ENCODE results near the gene TUBB1. TPM values are rescaled to one million over a fixed set of nuclear protein-coding genes. Genes with fewer than 3 reads are reported as not detected.

The TUBB1 gene
- total and polyA plus RNA-seq, 2 donors from 2014 or later: 0.17 TPM; not detected in 1

DNA sequence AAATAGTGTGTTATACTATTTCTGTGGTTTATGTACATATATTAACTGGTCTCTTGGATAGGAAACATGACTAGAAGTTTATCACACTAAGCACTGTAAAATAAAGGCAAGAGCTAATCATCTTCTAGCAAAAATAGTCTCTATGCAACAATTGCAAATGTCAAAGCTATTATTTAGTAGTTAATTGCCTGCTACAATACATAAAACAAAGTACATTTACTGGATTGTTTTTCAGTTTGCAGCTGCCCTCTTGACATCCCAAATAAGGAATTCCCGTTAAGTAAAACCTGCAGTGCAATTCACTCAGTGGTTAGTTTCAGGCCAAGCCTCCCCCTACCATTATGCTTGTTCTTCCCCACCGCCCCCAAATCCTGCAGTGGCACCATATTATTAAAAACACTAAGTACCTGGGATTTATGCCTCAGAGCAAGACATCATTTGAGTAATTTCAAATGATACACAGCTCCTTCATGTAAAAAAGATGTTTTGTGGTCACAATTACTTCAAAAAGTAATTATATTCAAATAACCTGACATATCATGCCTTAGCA is 14.5 kb downstream of the TUBB1 start:
- Histone ChIP-seq H3K27ac (ENCODE audit: low read depth in 2 of 2, low read length in 2 of 2) (no peak overlapping the region), H3K9ac (ENCODE audit: low read length in 3 of 3) (no peak overlapping the region), H3K27me3 (ENCODE audit: control insufficient read depth, insufficient read depth, low read length) (no peaks in the 10 kb centered on the region), H3K9me3 (ENCODE audit: control insufficient read depth in 2 of 3, insufficient read depth in 1 of 3, low read length in 3 of 3) (no peaks in the 10 kb centered on the region), H3K36me3 (ENCODE audit: control insufficient read depth in 2 of 3, insufficient read depth in 3 of 3, low read length in 3 of 3) (peaks cover 5 to 49% (median 25%) of the 10 kb centered on the region in 3 donors), H3K4me3 (ENCODE audit: low read length in 3 of 3) (no peak overlapping the region), H3K4me1 (ENCODE audit: control insufficient read depth in 2 of 3, insufficient read depth in 2 of 3, low read depth in 1 of 3, low read length in 3 of 3) (peaks cover 0 to 16% (median 10%) of the 10 kb centered on the region in 3 donors)
- FAIRE-seq (no peak), DNase-seq (no peak)
- intact Hi-C loops (cut with DNase I): no loop called here
- TF ChIP-seq, protein P1, sequence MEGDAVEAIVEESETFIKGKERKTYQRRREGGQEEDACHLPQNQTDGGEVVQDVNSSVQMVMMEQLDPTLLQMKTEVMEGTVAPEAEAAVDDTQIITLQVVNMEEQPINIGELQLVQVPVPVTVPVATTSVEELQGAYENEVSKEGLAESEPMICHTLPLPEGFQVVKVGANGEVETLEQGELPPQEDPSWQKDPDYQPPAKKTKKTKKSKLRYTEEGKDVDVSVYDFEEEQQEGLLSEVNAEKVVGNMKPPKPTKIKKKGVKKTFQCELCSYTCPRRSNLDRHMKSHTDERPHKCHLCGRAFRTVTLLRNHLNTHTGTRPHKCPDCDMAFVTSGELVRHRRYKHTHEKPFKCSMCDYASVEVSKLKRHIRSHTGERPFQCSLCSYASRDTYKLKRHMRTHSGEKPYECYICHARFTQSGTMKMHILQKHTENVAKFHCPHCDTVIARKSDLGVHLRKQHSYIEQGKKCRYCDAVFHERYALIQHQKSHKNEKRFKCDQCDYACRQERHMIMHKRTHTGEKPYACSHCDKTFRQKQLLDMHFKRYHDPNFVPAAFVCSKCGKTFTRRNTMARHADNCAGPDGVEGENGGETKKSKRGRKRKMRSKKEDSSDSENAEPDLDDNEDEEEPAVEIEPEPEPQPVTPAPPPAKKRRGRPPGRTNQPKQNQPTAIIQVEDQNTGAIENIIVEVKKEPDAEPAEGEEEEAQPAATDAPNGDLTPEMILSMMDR (IDR thresholded peaks at IDR 0.05; ENCODE audit: borderline replicate concordance, extremely low read depth, insufficient read depth): no peak

DNA sequence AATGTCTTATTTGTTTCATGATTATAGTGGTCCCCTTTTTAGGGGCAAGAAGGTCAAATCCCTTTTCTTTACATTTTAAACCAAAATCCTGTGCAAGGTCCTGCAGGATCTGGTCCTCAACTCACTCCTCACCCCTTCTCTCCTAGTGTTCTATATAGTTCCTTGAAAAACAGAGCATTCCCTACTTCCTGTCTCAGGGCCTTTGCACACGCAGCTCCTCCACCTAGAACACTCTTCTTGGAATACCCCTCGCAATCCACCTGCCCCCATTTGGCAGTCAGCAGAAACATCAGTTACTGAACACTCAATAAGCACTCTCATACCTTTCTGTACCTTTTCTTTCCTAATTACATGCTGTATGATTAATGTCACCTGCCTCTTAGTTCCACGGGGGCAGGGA is 16.2 kb downstream of the TUBB1 start:
- TF ChIP-seq, protein P1 (IDR thresholded peaks at IDR 0.05; ENCODE audit: borderline replicate concordance, extremely low read depth, insufficient read depth): no peak
- no peak for DNase-seq
- Histone ChIP-seq H3K27me3 (ENCODE audit: control insufficient read depth, insufficient read depth, low read length) (no peaks in the 10 kb centered on the region), H3K4me3 (ENCODE audit: low read length in 3 of 3) (no peak overlapping the region), H3K9me3 (ENCODE audit: control insufficient read depth in 2 of 3, insufficient read depth in 1 of 3, low read length in 3 of 3) (no peaks in the 10 kb centered on the region), H3K36me3 (ENCODE audit: control insufficient read depth in 2 of 3, insufficient read depth in 3 of 3, low read length in 3 of 3) (peaks cover 5 to 36% (median 20%) of the 10 kb centered on the region in 3 donors), H3K9ac (ENCODE audit: low read length in 3 of 3) (no peak overlapping the region), H3K27ac (ENCODE audit: low read depth in 2 of 2, low read length in 2 of 2) (no peak overlapping the region), H3K4me1 (ENCODE audit: control insufficient read depth in 2 of 3, insufficient read depth in 2 of 3, low read depth in 1 of 3, low read length in 3 of 3) (peaks cover 0 to 8% (median 6%) of the 10 kb centered on the region in 3 donors)
- intact Hi-C loops (cut with DNase I): no loop called here
- FAIRE-seq: no peak

DNA sequence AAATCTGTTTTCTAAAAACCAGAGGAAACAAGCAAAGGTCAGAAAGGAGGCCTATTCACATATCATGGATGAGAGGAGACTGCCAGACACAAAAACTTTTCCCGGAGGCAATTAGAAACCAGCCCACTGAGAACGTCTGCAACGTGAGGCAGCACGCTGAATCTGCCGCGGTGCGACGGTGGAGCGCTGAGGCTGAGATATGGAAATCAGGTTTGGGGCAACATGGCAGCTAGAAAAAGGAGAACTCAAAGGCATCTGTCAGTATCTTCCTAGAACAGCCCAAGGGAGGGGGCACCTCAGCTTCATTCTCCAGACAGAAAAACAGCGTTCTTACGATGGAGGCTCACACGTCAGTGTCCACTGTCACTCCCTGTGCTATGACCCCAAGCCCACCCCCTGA is 18.2 kb downstream of the TUBB1 start:
- H3K27me3 ChIP-seq (ENCODE audit: control insufficient read depth, insufficient read depth, low read length): no peaks in the 10 kb centered on the region
- H3K36me3 ChIP-seq (ENCODE audit: control insufficient read depth in 2 of 3, insufficient read depth in 3 of 3, low read length in 3 of 3): peaks cover 5 to 31% (median 20%) of the 10 kb centered on the region in 3 donors

More for the DNA sequence above, 18.2 kb downstream of the TUBB1 start:
- Histone ChIP-seq H3K27ac (ENCODE audit: low read depth in 2 of 2, low read length in 2 of 2) (no peak overlapping the region), H3K4me1 (ENCODE audit: control insufficient read depth in 2 of 3, insufficient read depth in 2 of 3, low read depth in 1 of 3, low read length in 3 of 3) (peaks cover 2 to 8% (median 3%) of the 10 kb centered on the region in 3 donors), H3K9ac (ENCODE audit: low read length in 3 of 3) (no peak overlapping the region), H3K4me3 (ENCODE audit: low read length in 3 of 3) (no peak overlapping the region), H3K9me3 (ENCODE audit: control insufficient read depth in 2 of 3, insufficient read depth in 1 of 3, low read length in 3 of 3) (no peaks in the 10 kb centered on the region)
- TF ChIP-seq, protein P1 (IDR thresholded peaks at IDR 0.05; ENCODE audit: borderline replicate concordance, extremely low read depth, insufficient read depth): no peak
- FAIRE-seq: no peak
- DNase-seq: no peak
- intact Hi-C loops (cut with DNase I): no loop called here

Data from kidney (tissue), 14 donors.